ENCODE results near the gene GOLT1A. TPM values are rescaled to one million over a fixed set of nuclear protein-coding genes. Genes with fewer than 3 reads are reported as not detected.

The GOLT1A gene
- total and polyA plus RNA-seq, 2 of the 8 experiments (the other 6 are each of a cell fraction or from before 2014, with no cell fraction given) = 7.5 to 8.5 TPM

GRCh38 chr1:204259196-204259595 is 45.4 kb upstream of the GOLT1A start:
- no peak overlapping the region for H3K23ac ChIP-seq (ENCODE audit: insufficient read length)
- no peak overlapping the region for H2BK120ac ChIP-seq (replicated peaks; ENCODE audit: low read depth, low read length)
- H2BK20ac ChIP-seq (ENCODE audit: low read length) = no peak overlapping the region
- no peaks in the 10 kb centered on the region for H3K23me2 ChIP-seq (ENCODE audit: low read depth, low read length)
- no peak overlapping the region for H2BK12ac ChIP-seq (ENCODE audit: low read depth, low read length)
- H3K56ac ChIP-seq (replicated peaks; ENCODE audit: insufficient read length, low read depth, low read length) = no peak overlapping the region
- FAIRE-seq (no peak), DNase-seq (ENCODE audit: low read depth in 1 of 2, low spot score in 2 of 2) (no peak)
- no peak overlapping the region for H4K5ac ChIP-seq (ENCODE audit: insufficient read length, low read depth, low read length)
- no peak overlapping the region for H3K4me2 ChIP-seq (ENCODE audit: insufficient read depth in 1 of 2, low read depth in 2 of 2, low read length in 2 of 2)
- H2AFZ ChIP-seq (ENCODE audit: low read length) = no peak overlapping the region
- H4K20me1 ChIP-seq (replicated peaks in 1 of 2; ENCODE audit: control insufficient read depth in 1 of 2, insufficient read depth in 2 of 2, low read length in 2 of 2) = no peaks in the 10 kb centered on the region
- no peaks in the 10 kb centered on the region for H3K9me3 ChIP-seq (ENCODE audit: insufficient read depth in 2 of 2, low read depth in 1 of 2, low read length in 1 of 2)
- H3K27me3 ChIP-seq (replicated peaks in 1 of 4; ENCODE audit: control insufficient read depth in 3 of 4, extremely low read depth in 1 of 4, insufficient read depth in 3 of 4, low read length in 3 of 4) = no peaks in the 10 kb centered on the region
- no peak overlapping the region for H3K18ac ChIP-seq (ENCODE audit: extremely low read depth, low read length)
- WGBS, 2 experiments (ENCODE audit: extremely low coverage in 1 of 2, insufficient coverage in 1 of 2, insufficient read length in 1 of 2, insufficient replicate concordance in 2 of 2, low coverage in 1 of 2, low lambda C conversion rate in 2 of 2, missing lambda C conversion rate in 1 of 2) = 92% methylated on average over 18 of the region's 18 CpGs; no CpG with 5 or more reads in 1 of the 2 experiments
- H3K27ac ChIP-seq (ENCODE audit: low read depth, low read length) = no peak overlapping the region
- no peak overlapping the region for H3K14ac ChIP-seq (ENCODE audit: insufficient read length)
- CTCF ChIA-PET (ENCODE audit: partially characterized antibody) = interaction anchor here (0.6 to 19.1 kb wide), 31 partner anchors 12 to 1475 kb away, joined by 3 to 335 read pairs (median 9); partner anchors contain the start of genes GOLT1A and PLEKHA6
- H2BK5ac ChIP-seq (ENCODE audit: low read depth, low read length) = no peak overlapping the region
- peaks cover 10 to 23% (median 16%) of the 10 kb centered on the region in 4 experiments for H3K4me1 ChIP-seq (replicated peaks in 1 of 4; ENCODE audit: control insufficient read depth in 3 of 4, insufficient read depth in 4 of 4, low read length in 3 of 4)
- H2AK5ac ChIP-seq (ENCODE audit: low read depth, low read length) = no peak overlapping the region
- POLR2A ChIA-PET (ENCODE audit: partially characterized antibody) = interaction anchor here (0.9 kb wide), 1 partner anchor 139 kb away, joined by 3 read pairs; no protein-coding TSS in a partner anchor
- peaks cover 0 to 4% (median 0%) of the 10 kb centered on the region in 4 experiments; a peak in 1 of 8 replicates for H3K36me3 ChIP-seq (ENCODE audit: control insufficient read depth in 2 of 4, insufficient read depth in 4 of 4, low read length in 3 of 4)
- H3K9ac ChIP-seq (replicated peaks in 1 of 4; ENCODE audit: extremely low read depth in 1 of 4, low read depth in 3 of 4, low read length in 3 of 4) = no peak overlapping the region
- H3K4ac ChIP-seq (replicated peaks; ENCODE audit: insufficient read length, low read depth, low read length) = no peak overlapping the region
- no peak overlapping the region for H3K4me3 ChIP-seq (ENCODE audit: extremely low read depth in 1 of 4, insufficient read depth in 2 of 4, low read depth in 3 of 4, low read length in 4 of 4)
- H3K79me2 ChIP-seq (ENCODE audit: control insufficient read depth in 1 of 2, insufficient read depth in 2 of 2, low read length in 2 of 2) = no peaks in the 10 kb centered on the region
- H2BK15ac ChIP-seq (ENCODE audit: low read length) = no peak overlapping the region
- H4K91ac ChIP-seq (replicated peaks; ENCODE audit: insufficient read length, low read length) = no peak overlapping the region
- H3K79me1 ChIP-seq (ENCODE audit: low read depth, low read length) = no peaks in the 10 kb centered on the region
- no peak overlapping the region for H4K8ac ChIP-seq (ENCODE audit: extremely low read depth, insufficient read depth, low read length)
- no peak for TF ChIP-seq KDM1A (IDR thresholded peaks at IDR 0.05; ENCODE audit: borderline replicate concordance, low read length)
- TF ChIP-seq SIN3A (conservative IDR thresholded peaks at IDR 0.05 in 1 of 2, IDR thresholded peaks at IDR 0.05 in 1 of 2; ENCODE audit: low read depth in 1 of 2, low read length in 2 of 2) = no peak
- TF ChIP-seq SP1 (IDR thresholded peaks at IDR 0.05; ENCODE audit: low read depth, low read length) = no peak
- no peak for TF ChIP-seq RBBP5 (IDR thresholded peaks at IDR 0.05; ENCODE audit: borderline replicate concordance, low read depth, low read length)
- TF ChIP-seq ZNF274 (IDR thresholded peaks at IDR 0.05; ENCODE audit: borderline replicate concordance, extremely low read depth, low read length) = no peak
- TF ChIP-seq SUZ12 (IDR thresholded peaks at IDR 0.05; ENCODE audit: low read length) = no peak
- TF ChIP-seq TAF7 (optimal IDR thresholded peaks at IDR 0.05; ENCODE audit: borderline replicate concordance, low read depth, low read length) = no peak
- TF ChIP-seq CREB1 (IDR thresholded peaks at IDR 0.05) = no peak
- TF ChIP-seq ATF2 (IDR thresholded peaks at IDR 0.05; ENCODE audit: low read length) = no peak
- TF ChIP-seq GTF2F1 (IDR thresholded peaks at IDR 0.05; ENCODE audit: borderline replicate concordance, low read depth, low read length) = no peak
- TF ChIP-seq TBP (IDR thresholded peaks at IDR 0.05; ENCODE audit: low read depth, low read length) = no peak
- no peak for TF ChIP-seq EP300 (IDR thresholded peaks at IDR 0.05; ENCODE audit: borderline replicate concordance in 1 of 2, low read depth in 2 of 2, low read length in 2 of 2)
